ENCODE data around the gene TRAPPC10.
"Not testable (repeated sequence)": the region's sequence is repeated elsewhere in the genome, so short reads cannot be mapped to it uniquely, and the experiment has no call there.

The TRAPPC10 gene

GRCh38 chr21:44153889-44154228, 141.8 kb downstream of the TRAPPC10 start:
- not testable (repeated sequence) for H3K4me3 ChIP-seq (ENCODE audit: low read depth, low read length); DNase-seq (ENCODE audit: low read depth)

DNA sequence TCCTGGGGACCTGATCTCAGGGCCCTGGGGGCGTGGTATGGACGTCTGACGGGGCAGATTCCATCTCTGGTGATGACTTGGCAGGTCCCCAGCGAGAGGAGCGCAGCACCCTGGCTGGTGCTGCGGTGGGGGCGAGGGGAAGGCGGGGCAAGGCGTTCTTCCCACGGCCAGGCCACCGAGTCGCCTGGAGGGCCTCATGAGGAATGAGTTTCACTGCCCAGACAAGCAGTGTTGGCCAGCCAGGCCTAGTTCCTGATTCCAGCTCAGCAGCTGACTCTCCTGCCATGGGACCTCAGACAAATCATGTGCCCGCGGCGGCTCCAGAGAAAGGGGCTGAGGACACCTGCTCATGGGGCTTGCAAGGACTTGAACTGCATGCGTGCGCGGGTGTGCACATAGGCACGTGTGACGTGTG, 142.7 kb downstream of the TRAPPC10 start:
- not testable (repeated sequence) for H3K4me3 ChIP-seq (ENCODE audit: low read depth, low read length); DNase-seq (ENCODE audit: low read depth)

GRCh38 chr21:44155231-44155993, 143.3 kb downstream of the TRAPPC10 start:
- DNase-seq (ENCODE audit: low read depth); H3K4me3 ChIP-seq (ENCODE audit: low read depth, low read length): not testable (repeated sequence)

GRCh38 chr21:44155994-44156380, 143.9 kb downstream of the TRAPPC10 start:
- not testable (repeated sequence) for H3K4me3 ChIP-seq (ENCODE audit: low read depth, low read length); DNase-seq (ENCODE audit: low read depth)

Data from LNCaP clone FGC (cell line).